Cardiac muscle cell (in vitro differentiated cells and primary cell): ENCODE measurements around the gene RTN1. TPM values are rescaled to one million over a fixed set of nuclear protein-coding genes. Genes with fewer than 3 reads are reported as not detected.

Experiments used
- DNase-seq, 2 donors: peaks; one replicate each; pipeline versions ENCODE4 v3.0.0 to v3.0.0-alpha.2; 2010 to 2017; ENCODE audit warnings: low read depth in 1 of 2, low spot score in 1 of 2
- H3K27ac ChIP-seq: fragments of 200-600 bp; sonication (generic); 2 replicates; pipeline ENCODE4 v1.5.1; 2016
- H3K27me3 ChIP-seq: fragments of 200-600 bp; sonication (generic); 2 replicates; pipeline ENCODE4 v1.6.0; 2016; ENCODE audit warnings: control low read depth
- H3K36me3 ChIP-seq: fragments of 200-600 bp; sonication (generic); 2 replicates; pipeline ENCODE4 v1.5.1; 2016; ENCODE audit warnings: control low read depth
- H3K4me1 ChIP-seq: fragments of 200-600 bp; sonication (generic); 2 replicates; pipeline ENCODE4 v1.8.1; 2017; ENCODE audit warnings: low read depth, mild to moderate bottlenecking, mixed run types
- H3K4me3 ChIP-seq: fragments of 200-600 bp; sonication (generic); 2 replicates; pipeline ENCODE4 v1.5.1; 2016; ENCODE audit warnings: mild to moderate bottlenecking
- H3K9me3 ChIP-seq: fragments of 200-600 bp; sonication (generic); 2 replicates; pipeline ENCODE4 v1.5.1; 2017; ENCODE audit warnings: low read depth, mild to moderate bottlenecking, control low read depth
- CTCF ChIP-seq: IDR thresholded peaks from 2 replicates; pipeline ENCODE4 v1.5.1; 2012; ENCODE audit warnings: low read depth, mild to moderate bottlenecking, low read length
- polyA plus RNA-seq: library from polyadenylated mRNA; unstranded; fragments of >200 nt; fragmentation: Nextera tagmentation; extraction: Ambion mirVana; gene quantifications from 2 replicates; pipeline ENCODE4 v1.2.1, GENCODE V29; 2016
- total RNA-seq: library from RNA; depleted of rRNA; stranded (reverse); fragments of >200 nt; gene quantifications from 2 replicates; pipeline ENCODE4 v1.2.3, GENCODE V29; 2016

Gene RTN1
- total and polyA plus RNA-seq, 2 experiments from 2014 or later = 1.5 to 3.4 TPM

DNA sequence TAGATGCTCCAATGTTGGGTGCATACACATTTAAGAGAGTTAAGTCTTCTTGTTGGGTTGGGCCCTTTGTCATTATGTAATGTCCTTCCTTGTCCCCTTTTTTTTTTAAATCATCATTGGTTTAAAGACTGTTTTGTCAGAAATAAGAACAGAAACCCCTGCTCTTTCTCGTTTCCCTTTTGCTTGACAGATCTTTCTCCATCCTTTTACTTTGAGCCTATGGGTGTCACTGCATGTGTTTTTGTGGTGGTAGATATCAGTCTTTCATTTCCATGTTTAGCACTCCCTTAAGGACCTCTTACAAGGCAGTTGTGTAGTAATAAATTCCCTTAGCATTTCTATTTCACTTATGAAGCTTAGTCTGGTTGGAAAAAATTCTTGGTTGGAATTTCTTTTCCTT lies 47.4 kb downstream of the RTN1 start:
- TF ChIP-seq CTCF = no peak
- H3K9me3 ChIP-seq = no peaks in the 10 kb centered on the region
- no peaks in the 10 kb centered on the region for H3K36me3 ChIP-seq
- no peak overlapping the region for H3K27ac ChIP-seq
- no peak overlapping the region for H3K4me3 ChIP-seq
- DNase-seq = no peak
- H3K4me1 ChIP-seq = no peaks in the 10 kb centered on the region
- no peaks in the 10 kb centered on the region for H3K27me3 ChIP-seq

DNA sequence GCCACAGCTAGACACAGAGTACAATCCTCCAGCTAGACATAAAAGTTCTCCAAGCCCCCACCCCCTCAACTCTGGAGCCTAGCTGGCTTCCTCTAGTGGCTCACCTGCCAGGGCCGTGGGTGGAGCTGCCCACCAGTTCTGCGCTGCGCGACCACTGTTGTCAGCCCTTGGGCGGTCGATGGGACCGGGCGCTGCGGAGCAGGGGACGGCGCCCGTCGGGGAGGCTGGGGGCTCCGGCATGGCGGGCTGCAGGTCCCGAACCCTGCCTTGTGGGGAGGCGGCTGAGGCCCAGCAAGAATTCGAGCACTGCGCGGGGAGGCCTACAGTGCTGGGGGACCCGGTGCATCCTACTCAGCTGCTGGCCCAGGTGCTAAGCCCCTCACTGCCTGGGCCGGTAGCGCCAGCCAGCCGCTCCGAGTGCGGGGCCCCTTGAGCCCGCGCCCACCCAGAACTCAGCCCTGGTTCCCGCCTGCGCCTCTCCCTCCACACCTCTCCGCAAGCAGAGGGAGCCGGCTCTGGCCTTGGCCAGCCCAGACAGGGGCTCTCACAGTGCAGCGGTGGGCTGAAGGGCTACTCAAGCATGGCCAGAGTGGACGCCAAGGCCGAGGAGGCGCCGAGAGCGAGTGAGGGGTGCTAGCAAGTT lies 51.0 kb downstream of the RTN1 start:
- no peak for TF ChIP-seq CTCF
- H3K27me3 ChIP-seq = no peaks in the 10 kb centered on the region
- no peaks in the 10 kb centered on the region for H3K36me3 ChIP-seq
- H3K9me3 ChIP-seq = no peaks in the 10 kb centered on the region
- no peak overlapping the region for H3K27ac ChIP-seq
- no peak for DNase-seq
- H3K4me1 ChIP-seq = no peaks in the 10 kb centered on the region
- H3K4me3 ChIP-seq = no peak overlapping the region

DNA sequence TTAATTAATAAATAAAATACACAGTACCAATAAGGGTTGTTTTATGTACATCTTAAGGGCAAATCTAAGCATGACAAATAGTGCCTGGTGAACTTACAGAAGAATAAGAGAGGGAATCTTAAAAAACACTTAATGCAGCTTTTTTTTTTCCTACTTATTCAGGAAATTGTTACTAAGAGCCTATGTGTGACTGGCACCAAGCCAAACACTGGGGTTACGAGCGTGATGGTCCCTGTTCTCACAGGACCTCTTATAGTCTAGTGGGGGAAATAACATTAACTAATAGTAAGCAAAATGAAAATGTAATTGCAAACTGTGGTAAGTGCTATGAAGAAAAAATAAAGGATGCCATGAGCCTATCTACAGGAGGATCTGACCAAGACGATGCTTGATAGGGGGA lies 53.6 kb downstream of the RTN1 start:
- Histone ChIP-seq H3K4me1 (no peaks in the 10 kb centered on the region), H3K27me3 (no peaks in the 10 kb centered on the region), H3K36me3 (no peaks in the 10 kb centered on the region), H3K4me3 (no peak overlapping the region), H3K27ac (no peak overlapping the region), H3K9me3 (no peaks in the 10 kb centered on the region)
- no peak for DNase-seq
- TF ChIP-seq CTCF = no peak

GRCh38 chr14:59814988-59815387 lies 55.6 kb downstream of the RTN1 start:
- Histone ChIP-seq H3K27me3 (no peaks in the 10 kb centered on the region), H3K9me3 (no peaks in the 10 kb centered on the region), H3K36me3 (no peaks in the 10 kb centered on the region), H3K27ac (no peak overlapping the region), H3K4me1 (no peaks in the 10 kb centered on the region), H3K4me3 (no peak overlapping the region)
- no peak for TF ChIP-seq CTCF
- DNase-seq = no peak

DNA sequence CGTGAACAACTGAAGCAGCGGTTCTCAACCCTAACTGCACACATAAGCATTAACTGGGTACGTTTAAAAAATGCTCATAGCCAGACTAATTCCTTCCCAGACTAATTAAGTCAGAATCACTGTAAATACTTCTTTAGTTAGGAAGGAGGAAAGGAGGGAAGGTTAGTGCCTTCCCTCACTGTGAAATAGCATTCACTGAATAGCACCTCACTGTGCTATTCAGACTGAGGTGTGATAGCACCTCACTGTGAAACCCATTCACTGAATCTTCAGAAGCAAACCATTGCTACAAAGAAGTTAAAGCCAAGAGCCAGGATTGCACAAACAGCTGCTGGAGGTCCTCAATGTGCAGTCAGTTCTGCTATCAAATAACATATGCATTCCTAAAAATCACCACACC lies 58.8 kb downstream of the RTN1 start:
- DNase-seq = no peak
- Histone ChIP-seq H3K27ac (no peak overlapping the region), H3K9me3 (no peaks in the 10 kb centered on the region), H3K4me1 (no peaks in the 10 kb centered on the region), H3K36me3 (no peaks in the 10 kb centered on the region), H3K27me3 (no peaks in the 10 kb centered on the region), H3K4me3 (no peak overlapping the region)
- TF ChIP-seq CTCF = no peak

DNA sequence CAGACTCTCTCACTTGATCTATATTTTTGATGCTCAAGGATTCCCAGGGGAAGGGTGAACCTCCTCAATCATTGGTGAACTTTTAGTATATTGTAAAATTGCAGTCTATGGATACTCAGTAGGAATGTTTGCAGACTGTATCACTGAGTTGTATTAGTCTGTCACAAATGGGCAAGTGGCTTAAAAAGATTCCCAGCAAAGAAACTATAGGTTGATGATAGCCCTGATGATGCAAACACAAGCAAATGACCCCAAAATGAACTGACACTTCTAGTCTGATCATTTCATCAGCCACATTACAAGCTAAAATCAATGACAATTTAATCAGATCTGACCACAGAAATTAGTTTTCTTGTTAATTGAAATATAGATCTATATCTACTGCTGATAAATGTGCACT lies 59.5 kb downstream of the RTN1 start:
- Histone ChIP-seq H3K4me3 (no peak overlapping the region), H3K9me3 (no peaks in the 10 kb centered on the region), H3K4me1 (no peaks in the 10 kb centered on the region), H3K27me3 (no peaks in the 10 kb centered on the region), H3K27ac (no peak overlapping the region), H3K36me3 (no peaks in the 10 kb centered on the region)
- TF ChIP-seq CTCF = no peak
- no peak for DNase-seq
